K562 (cell line): ENCODE measurements around the gene IFNB1. TPM values are rescaled to one million over a fixed set of nuclear protein-coding genes. Genes with fewer than 3 reads are reported as not detected.

Source experiments
- ATAC-seq: fragments of 200-7000 bp; cut with Tn5 transposase; 3 replicates; pipeline ENCODE4 v1.9.1; 2020; ENCODE audit warnings: moderate library complexity
- BruUV-seq: library from RNA; stranded (reverse); fragments of 400-500 nt; replicated peaks from 2 replicates; lab custom pipeline; 2021; lab: Mats Ljungman, UMichigan
- CTCF ChIA-PET: fragments of 300-600 bp; formaldehyde crosslinking; extraction: SDS; loops from one replicate; lab custom pipeline; 2021; ENCODE audit warnings: low intra/inter-chr PET ratio; lab: Yijun Ruan, JAX
- POLR2A ChIA-PET: fragments of 300-600, 350-650 bp; sonication (Branson Sonifier 250); formaldehyde crosslinking; extraction: SDS; loops from one replicate; lab custom pipeline; 2021; ENCODE audit warnings: antibody characterized with exemption, inconsistent platforms; lab: Yijun Ruan, JAX
- DNase-seq, 4 experiments: peaks; one replicate each; pipeline versions ENCODE4 v3.0.0 to v3.0.0-alpha.2; 2011 to 2018; ENCODE audit warnings: low spot score in 3 of 4, mixed read lengths in 3 of 4; ENCODE audit errors: extremely low read depth in 1 of 4
- FAIRE-seq: peaks from 2 replicates; lab custom pipeline; 2011; peaks lifted over from hg19 to GRCh38; lab: Jason Lieb, UNC
- H2AFZ ChIP-seq: 2 replicates; pipeline ENCODE4 v1.6.0; 2011; ENCODE audit warnings: low read depth, low read length, control low read depth, inconsistent platforms
- H3K27ac ChIP-seq: fragments of 200-600 bp; 3 replicates; pipeline ENCODE4 v1.8.0; 2011; ENCODE audit warnings: low read depth, mild to moderate bottlenecking, control low read depth, inconsistent platforms, low read length, moderate library complexity, mixed read lengths; ENCODE audit errors: extremely low read depth
- H3K27me3 ChIP-seq, 2 experiments: fragments of 300-600 bp in 1 of 2; 2 replicates in 1 of 2; 3 replicates in 1 of 2; pipeline versions ENCODE4 v1.6.0 to v1.8.0; 2011; ENCODE audit warnings: inconsistent platforms in 2 of 2, low read length in 2 of 2, mild to moderate bottlenecking in 1 of 2, mixed read lengths in 1 of 2, moderate library complexity in 1 of 2; ENCODE audit not compliant: control insufficient read depth in 2 of 2, insufficient read depth in 2 of 2
- H3K36me3 ChIP-seq: fragments of 300-600 bp; 3 replicates; pipeline ENCODE4 v1.8.0; 2011; ENCODE audit warnings: mild to moderate bottlenecking, low read length, inconsistent platforms; ENCODE audit not compliant: control insufficient read depth, insufficient read depth
- H3K4me1 ChIP-seq, 2 experiments: fragments of 200-600 bp in 1 of 2; replicated peaks in 1 of 2; 2 replicates in 1 of 2; 3 replicates in 1 of 2; pipeline versions ENCODE4 v1.5.1 to v1.8.0; 2011; ENCODE audit warnings: inconsistent platforms in 2 of 2, low read length in 2 of 2, mild to moderate bottlenecking in 1 of 2, mixed read lengths in 1 of 2, moderate library complexity in 1 of 2; ENCODE audit not compliant: control insufficient read depth in 2 of 2, insufficient read depth in 2 of 2
- H3K4me2 ChIP-seq: 2 replicates; pipeline ENCODE4 v1.6.1; 2011; ENCODE audit warnings: low read length, control low read depth, inconsistent platforms, mixed read lengths; ENCODE audit not compliant: insufficient read depth
- H3K4me3 ChIP-seq: fragments of 200-600 bp; sonication (generic), shearing (Covaris generic); 2 replicates; pipeline ENCODE4 v1.5.1; 2016; ENCODE audit warnings: control low read depth, inconsistent platforms
- H3K79me2 ChIP-seq: fragments of 200-600 bp; 3 replicates; pipeline ENCODE4 v1.8.0; 2011; ENCODE audit warnings: low read length, inconsistent platforms; ENCODE audit not compliant: control insufficient read depth, insufficient read depth
- H3K9ac ChIP-seq, 2 experiments: 2 replicates each; pipeline versions ENCODE4 v1.6.0 to v1.6.1; 2011; ENCODE audit warnings: low read depth in 2 of 2, low read length in 2 of 2, control low read depth in 1 of 2, inconsistent platforms in 1 of 2, mild to moderate bottlenecking in 1 of 2, mixed read lengths in 1 of 2; ENCODE audit not compliant: insufficient read depth in 1 of 2
- H3K9me1 ChIP-seq: one replicate; pipeline ENCODE4 v1.6.0; 2011; ENCODE audit warnings: inconsistent platforms, mild to moderate bottlenecking, low read length, moderate library complexity; ENCODE audit not compliant: control insufficient read depth, insufficient read depth
- H3K9me3 ChIP-seq: replicated peaks from 2 replicates; pipeline ENCODE4 v1.5.1; 2011; ENCODE audit warnings: low read depth, low read length, inconsistent platforms; ENCODE audit not compliant: control insufficient read depth, insufficient read depth
- H4K20me1 ChIP-seq: replicated peaks from 2 replicates; pipeline ENCODE4 v1.6.1; 2011; ENCODE audit warnings: low read length, inconsistent platforms, mixed read lengths; ENCODE audit not compliant: control insufficient read depth, insufficient read depth
- ATF7 ChIP-seq: fragments of 450-650 bp; IDR thresholded peaks from 2 replicates; pipeline ENCODE4 v1.7.1; 2014; ENCODE audit warnings: mild to moderate bottlenecking, moderate library complexity
- CHD2 ChIP-seq: IDR thresholded peaks from 2 replicates; pipeline ENCODE4 v1.6.1; 2011; ENCODE audit warnings: low read depth, low read length
- EGR1 ChIP-seq: fragments of 450-650 bp; conservative IDR thresholded peaks from 2 replicates; pipeline ENCODE4 v1.6.1; 2017; ENCODE audit warnings: mild to moderate bottlenecking
- GTF2E2 ChIP-seq: fragments of 200-800 bp; sonication (Bioruptor generic); IDR thresholded peaks from 2 replicates; pipeline ENCODE4 v1.6.1; 2016; ENCODE audit warnings: missing genetic modification characterization, missing compliant biosample characterization
- NFIX ChIP-seq: fragments of 250-450 bp; sonication (Bioruptor Pico); IDR thresholded peaks from 2 replicates; pipeline ENCODE4 v1.4.0; 2020; ENCODE audit warnings: low read depth, mild to moderate bottlenecking, moderate library complexity
- RREB1 ChIP-seq: fragments of 250-450 bp; sonication (Bioruptor Pico); IDR thresholded peaks from 2 replicates; pipeline ENCODE4 v1.4.0; 2020
- SIN3B ChIP-seq: fragments of 450-650 bp; IDR thresholded peaks from 2 replicates; pipeline ENCODE4 v1.6.1; 2017; ENCODE audit warnings: low read depth, mild to moderate bottlenecking, moderate library complexity
- WGBS: fragments of 100-300 bp; shearing (Covaris generic); methylation state at CpG from one replicate; pipeline ENCODE4 v1.1.6; 2016; ENCODE audit warnings: low coverage, mixed read lengths; ENCODE audit not compliant: insufficient coverage; ENCODE audit errors: missing lambda C conversion rate; 5-methylcytosine and 5-hydroxymethylcytosine counted together
- in situ Hi-C: fragments of 300-500 bp; cut with MboI; formaldehyde crosslinking; loops from 4 replicates; pipeline ENCODE4 v1.15.0; 2018; ENCODE audit warnings: inconsistent platforms, mixed read lengths
- intact Hi-C: fragments of 100-400 bp; cut with micrococcal nuclease; formaldehyde crosslinking; loops from 2 replicates; pipeline ENCODE4 v1.14.2; 2022
- polyA plus RNA-seq, 8 experiments: library from polyadenylated mRNA; depleted of rRNA in 4 of 8; stranded (reverse) in 5 of 8; unstranded in 3 of 8; fragments of >200 nt; fragmentation: Nextera tagmentation in 2 of 8; fragmentation: Illumina TruSeq in 1 of 8; extraction: Ambion mirVana in 2 of 8; extraction: Trizol in 1 of 8; gene quantifications; 2 replicates each; pipeline versions ENCODE4 v1.2.1 to v1.2.3, GENCODE V29; 2011 to 2014; ENCODE audit warnings: inconsistent platforms in 1 of 8, missing spikeins in 1 of 8
- total RNA-seq, 7 experiments: library from RNA; depleted of rRNA in 6 of 7; stranded (reverse); fragments of >200 nt in 6 of 7; fragmentation: Illumina TruSeq in 2 of 7; extraction: Trizol in 2 of 7; gene quantifications; 2 replicates each; pipeline versions ENCODE4 v1.2.1 to v1.2.3, GENCODE V29; 2011 to 2021; ENCODE audit warnings: low replicate concordance in 1 of 7

The IFNB1 gene
- total and polyA plus RNA-seq, 9 of the 15 experiments (the other 6 are each of a cell fraction or from before 2014, with no cell fraction given), result not detected

- Histone ChIP-seq H3K4me2 (no peak overlapping the region), H3K9me3 (no peaks in the 10 kb centered on the region), H3K9ac (no peak overlapping the region), H2AFZ (no peak overlapping the region), H3K4me1 (no peaks in the 10 kb centered on the region), H3K79me2 (no peaks in the 10 kb centered on the region), H3K27ac (no peak overlapping the region), H3K4me3 (no peak overlapping the region), H4K20me1 (no peaks in the 10 kb centered on the region), H3K9me1 (no peaks in the 10 kb centered on the region), H3K27me3 (no peaks in the 10 kb centered on the region), H3K36me3 (no peaks in the 10 kb centered on the region)
- CTCF ChIA-PET, result no interaction called here
- TF ChIP-seq EGR1, result no peak
- no peak for TF ChIP-seq GTF2E2 (tag)
- no peak for TF ChIP-seq CHD2
- in situ Hi-C loops, result no loop called here
- FAIRE-seq (no peak), DNase-seq (no peak), ATAC-seq (no peak)
- no TSS peak for BruUV-seq
- intact Hi-C loops, result no loop called here
- POLR2A ChIA-PET, result no interaction called here
- WGBS, result no CpG with 5 or more reads among the region's 4 CpGs
Measured at GRCh38 chr9:21121595-21122251, 44.0 kb upstream of the IFNB1 start.

- H2AFZ ChIP-seq, result no peak overlapping the region
- H3K4me3 ChIP-seq, result no peak overlapping the region
- no peak overlapping the region for H3K27ac ChIP-seq
- no peak overlapping the region for H3K9ac ChIP-seq
- H4K20me1 ChIP-seq, result no peaks in the 10 kb centered on the region
- H3K9me1 ChIP-seq, result no peaks in the 10 kb centered on the region
- no peaks in the 10 kb centered on the region for H3K27me3 ChIP-seq
- intact Hi-C loops, result no loop called here
- H3K79me2 ChIP-seq, result no peaks in the 10 kb centered on the region
- FAIRE-seq (no peak), ATAC-seq (no peak), DNase-seq (no peak)
- WGBS, result no CpG with 5 or more reads among the region's 2 CpGs
- BruUV-seq, result no TSS peak
- ChIA-PET CTCF (no interaction called here), POLR2A (no interaction called here)
- H3K4me2 ChIP-seq, result no peak overlapping the region
- no peaks in the 10 kb centered on the region for H3K36me3 ChIP-seq
- H3K4me1 ChIP-seq, result no peaks in the 10 kb centered on the region
- H3K9me3 ChIP-seq, result no peaks in the 10 kb centered on the region
- in situ Hi-C loops, result no loop called here
- no peak for TF ChIP-seq ATF7
- TF ChIP-seq SIN3B, result no peak
- TF ChIP-seq RREB1 (CRISPR knock-in tag), result no peak
- no peak for TF ChIP-seq NFIX (CRISPR knock-in tag)
Measured at GRCh38 chr9:21121079-21121478, 43.3 kb upstream of the IFNB1 start.
